Activated naive CD4-positive, alpha-beta T cell treated with Interleukin-2 at 50 U/mL for 16 hours (primary cell): ENCODE data around the gene FAIM2.
"Not testable (repeated sequence)": the region's sequence is repeated elsewhere in the genome, so short reads cannot be mapped to it uniquely, and the experiment has no call there.

ENCODE experiments used
- DNase-seq: peaks from one replicate; pipeline ENCODE4 v3.0.0-alpha.2; 2020

Gene FAIM2

DNA sequence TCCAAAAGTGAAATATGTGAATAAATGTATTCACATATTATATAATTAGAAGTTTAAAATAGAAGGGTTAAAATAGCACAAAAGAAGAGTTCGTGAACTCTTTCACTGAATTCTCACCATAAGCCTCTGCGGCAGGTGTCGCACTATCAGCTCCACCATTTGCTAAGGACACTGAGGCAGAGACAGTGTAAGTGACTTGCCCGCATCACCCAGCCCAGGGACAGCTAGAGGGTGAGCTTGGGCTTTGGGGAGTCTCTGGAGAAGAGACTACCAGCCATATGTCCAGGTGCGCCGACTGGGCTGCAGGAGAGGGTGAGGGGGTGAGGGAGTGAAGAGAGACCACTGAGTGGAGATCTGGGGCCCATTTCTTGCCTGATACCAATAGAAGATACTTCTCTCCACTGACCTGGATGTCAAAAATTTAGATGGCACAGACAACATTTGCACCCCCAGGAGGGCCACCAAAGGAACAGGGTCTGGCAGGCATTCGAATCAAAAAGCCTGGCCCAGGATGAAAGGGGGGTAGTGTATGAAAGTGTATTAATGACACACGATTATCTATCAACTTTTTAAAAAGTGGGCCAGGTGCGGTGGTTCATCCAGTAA lies 28.5 kb downstream of the FAIM2 start:
- DNase-seq: no peak

DNA sequence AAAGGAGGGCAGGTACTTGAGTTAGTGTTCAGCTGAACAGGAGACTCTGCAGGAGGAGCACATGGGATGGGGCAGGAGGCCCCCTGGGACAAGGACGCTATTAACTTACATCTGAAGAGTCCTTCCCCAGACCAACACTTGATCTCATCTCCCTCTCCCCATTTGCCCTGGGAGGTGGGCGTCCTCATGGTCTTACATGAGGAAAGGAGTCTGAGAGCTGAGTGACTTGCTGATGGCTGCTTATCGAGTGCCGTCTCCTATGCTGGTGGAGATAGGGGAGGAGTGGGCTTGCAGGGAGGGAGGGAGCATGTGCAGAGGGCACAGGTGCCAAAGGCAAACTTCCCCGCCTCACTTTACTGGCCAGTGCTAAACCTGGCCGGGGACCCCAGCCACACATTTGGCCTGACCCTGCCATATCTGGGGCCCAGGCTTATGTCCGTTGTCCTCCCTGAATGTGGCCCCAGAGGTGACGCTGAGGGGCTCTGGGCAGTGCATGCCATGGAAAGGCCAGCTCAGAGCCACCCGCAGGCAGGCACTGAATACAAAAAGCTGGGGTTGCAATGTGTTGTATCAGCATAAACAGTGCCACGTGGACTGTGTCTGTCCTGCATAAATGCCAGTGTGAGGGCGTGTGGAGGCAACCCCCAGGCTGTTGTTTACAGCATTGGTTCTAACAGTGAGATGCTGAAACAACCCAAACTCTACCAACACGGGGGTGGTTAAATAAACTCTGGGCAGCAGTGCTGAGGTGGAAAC lies 29.4 kb downstream of the FAIM2 start:
- DNase-seq: no peak

DNA sequence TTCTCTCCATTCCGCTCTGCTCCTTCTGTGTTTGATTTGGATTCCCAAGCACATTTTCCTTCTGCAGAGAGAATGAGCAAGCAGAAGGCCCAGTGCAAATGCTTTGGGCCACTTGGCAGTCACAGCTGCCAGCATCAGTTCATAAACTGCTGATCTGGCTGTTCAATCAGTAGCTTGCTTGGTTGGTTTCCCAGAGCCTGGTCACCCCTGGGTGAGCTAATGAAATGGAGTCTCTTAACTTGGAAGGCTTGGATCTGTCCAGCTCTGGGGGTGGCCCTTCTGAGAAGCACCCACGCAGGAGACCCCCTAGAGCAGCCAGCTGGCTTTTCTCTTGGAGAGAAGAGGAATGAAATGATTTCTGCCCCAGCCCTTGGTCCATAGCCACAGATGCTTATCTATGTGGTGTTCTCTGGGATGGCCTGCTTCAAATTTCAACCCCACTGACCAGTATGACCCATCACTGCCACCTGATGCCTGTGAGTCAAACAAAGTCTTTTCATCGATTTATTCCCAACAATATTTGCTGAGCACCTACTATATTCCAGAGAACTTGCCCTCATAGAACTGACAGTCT lies 30.3 kb downstream of the FAIM2 start:
- DNase-seq: no peak

DNA sequence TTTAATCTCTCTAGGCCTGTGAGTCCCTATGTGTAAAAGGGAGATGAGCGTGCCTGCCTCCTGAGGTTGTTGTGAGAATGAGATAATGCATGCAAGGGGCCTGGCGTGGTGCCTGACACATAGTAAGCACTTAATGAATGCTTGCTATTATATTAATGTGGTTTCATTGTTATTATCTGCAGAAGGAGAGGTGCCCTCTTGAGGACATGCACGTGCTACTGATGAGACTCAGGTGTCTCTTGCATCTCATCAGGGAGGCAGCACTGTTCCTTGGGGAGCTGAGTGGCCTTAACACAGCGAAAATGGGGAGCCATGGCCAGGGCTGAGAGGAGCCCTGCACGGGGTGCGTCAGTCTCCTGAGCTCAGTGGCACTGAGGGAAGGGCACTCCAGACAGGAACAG lies 30.9 kb downstream of the FAIM2 start:
- DNase-seq: no peak

DNA sequence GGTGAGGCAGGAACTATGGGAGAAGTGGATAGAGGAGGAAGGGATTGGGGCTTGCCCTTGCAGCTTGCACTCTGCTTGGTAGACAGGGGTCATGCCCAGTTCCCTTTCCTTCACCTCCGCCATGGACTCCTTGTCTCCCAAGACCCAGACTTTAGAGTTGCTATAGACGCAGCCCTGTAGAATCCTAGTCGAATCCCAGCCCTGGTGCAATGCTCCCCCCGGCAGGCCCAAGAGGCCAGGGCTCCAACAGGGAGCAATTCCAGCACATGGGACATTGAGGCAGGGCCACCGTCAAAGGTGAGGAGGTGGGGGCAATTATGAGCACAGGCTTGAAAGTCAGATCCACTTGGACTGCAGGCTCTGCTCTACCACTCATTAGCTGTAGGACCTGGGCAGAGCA lies 31.3 kb downstream of the FAIM2 start:
- DNase-seq: no peak

DNA sequence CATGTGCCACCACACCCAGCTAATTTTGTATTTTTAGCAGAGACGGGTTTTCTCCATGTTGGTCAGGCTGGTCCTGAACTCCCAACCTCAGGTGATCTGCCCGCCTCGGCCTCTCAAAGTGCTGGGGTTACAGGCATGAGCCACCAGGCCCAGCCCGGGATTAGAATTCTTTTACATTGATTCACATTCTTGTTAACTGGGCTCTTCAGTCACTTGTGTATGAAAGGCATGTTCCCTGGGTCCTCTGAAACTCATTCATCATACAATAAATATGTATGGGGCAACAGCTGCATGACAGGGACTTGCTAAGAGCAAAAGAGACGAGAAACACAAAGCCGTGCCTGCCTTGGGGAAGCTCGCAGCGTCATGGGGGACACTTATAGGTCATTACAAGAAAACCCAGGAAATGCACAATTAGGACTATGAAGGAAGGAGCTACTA lies 31.9 kb downstream of the FAIM2 start:
- not testable (repeated sequence) for DNase-seq

DNA sequence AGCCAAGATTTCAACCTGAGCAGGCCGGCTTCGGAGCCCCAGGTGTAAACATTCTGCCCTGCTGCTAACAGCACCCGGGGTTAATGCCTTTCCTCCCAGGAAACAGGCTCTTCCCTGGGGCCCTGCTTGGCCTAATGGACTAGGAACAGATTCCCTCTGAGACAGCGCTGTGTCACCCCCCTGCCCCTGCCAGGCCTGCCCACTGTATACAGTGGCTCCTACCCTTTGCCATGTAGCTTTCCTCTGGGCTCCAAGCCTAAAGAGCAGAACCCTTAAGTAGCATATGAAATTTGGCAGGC lies 32.5 kb downstream of the FAIM2 start:
- DNase-seq: no peak

DNA sequence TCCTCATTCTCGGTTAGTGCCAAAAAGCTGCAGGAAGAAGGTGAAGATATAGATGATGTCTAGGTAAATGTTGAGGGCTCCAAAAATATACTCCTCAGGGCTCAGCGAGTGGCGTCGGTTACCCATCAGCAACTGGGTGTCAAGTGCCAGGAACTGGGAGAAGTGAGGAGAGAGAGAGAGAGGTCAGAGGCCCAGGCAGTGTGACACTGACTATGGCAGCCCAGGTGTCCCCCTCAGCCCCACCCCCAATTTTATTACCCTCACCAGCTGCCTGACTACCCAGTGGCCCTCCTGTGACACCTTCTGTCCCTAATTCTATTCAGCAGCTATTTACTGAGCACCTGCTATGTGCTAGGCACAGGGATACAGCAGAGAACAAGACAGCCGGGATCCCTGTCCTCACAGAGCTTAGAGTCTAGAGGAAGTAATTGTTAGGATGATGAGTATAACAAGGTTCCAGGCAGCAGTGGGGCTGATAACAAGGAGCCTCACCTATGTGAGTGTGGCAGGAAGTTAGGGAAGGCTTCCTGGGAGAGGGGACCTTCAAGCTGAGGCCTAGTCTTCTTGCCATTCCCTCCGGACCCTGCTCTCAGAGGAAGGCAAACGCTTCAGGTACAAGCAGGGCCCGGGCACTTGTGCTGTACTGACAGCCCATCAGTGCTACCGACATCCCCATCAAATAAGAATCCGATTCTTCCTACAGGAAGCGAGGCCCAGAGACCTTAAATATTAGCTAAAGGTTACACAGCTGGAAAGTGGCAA lies 33.0 kb downstream of the FAIM2 start:
- DNase-seq: no peak

DNA sequence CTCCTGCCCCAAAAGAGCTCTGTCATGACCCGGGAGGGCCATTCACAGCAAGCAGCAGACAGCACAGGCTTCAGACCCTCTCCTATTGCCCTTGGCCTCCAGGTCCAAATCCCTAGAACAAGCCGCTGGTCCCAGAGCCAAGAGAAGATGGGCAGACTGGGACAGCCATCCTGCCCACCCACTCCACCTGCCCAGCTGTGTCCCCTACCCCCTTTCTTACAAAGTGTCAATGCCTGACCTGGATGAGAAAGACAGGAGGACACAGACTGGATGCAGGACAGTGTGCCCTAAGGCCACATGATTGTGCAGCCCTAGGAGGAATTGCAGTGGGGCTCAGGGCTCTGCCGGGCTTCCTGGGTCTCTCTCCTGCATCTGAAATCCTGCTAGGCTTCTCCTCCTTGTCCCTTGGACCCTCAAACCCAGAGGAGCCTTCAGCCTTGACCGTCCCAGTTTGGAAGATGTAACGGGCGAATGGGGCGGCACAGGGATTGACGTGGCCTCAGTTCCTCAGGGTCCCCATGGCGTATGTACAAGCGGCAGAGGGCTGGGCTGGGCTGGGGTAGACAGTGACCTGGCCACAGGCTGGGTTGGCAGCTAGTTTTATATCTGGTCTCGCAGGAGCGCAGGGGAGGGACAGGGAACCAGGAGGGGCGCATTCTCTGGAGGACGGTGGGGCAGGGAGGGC lies 33.7 kb downstream of the FAIM2 start:
- DNase-seq: no peak

DNA sequence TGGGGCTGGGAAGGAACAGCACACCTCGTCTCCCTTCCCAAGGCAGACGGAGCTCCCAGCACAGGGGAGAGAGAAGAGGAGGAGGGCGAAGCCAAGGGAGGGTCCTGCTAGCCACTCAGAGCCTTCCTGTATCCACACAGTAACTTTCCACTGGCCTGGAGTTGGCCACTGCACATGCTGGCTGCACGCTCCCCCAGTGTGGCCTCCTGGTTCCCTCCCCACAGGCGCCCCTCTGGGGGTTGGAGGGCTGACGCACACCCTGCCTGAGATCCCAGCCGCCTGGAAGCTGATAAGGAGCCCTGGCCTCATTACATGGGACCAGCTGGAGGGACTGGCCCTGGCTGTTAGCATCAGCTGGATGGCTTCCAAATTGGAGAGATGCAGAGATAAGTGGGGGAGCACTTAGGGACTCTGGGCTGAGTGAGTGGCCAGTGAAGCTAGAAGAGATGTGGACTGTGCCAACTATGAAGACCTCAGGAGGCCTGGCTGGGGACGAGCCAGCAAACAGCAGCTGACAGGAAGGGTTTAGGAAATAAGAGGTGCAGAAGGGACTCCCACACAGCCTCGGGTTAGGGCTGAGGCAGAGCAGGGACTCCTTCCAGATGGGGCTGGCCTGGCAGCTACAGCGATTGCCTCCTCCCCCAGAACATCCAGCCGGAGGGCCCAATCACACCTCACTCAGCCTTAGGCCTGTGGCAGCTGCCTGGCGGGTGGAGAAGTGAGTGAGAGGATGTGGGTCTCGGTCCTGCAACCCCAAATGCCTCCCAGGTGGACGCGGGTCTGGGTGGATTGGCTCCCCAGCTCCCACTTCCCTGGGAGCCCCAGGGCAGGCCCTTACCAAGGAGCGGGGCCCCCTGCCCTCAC lies 34.5 kb downstream of the FAIM2 start:
- DNase-seq: no peak

DNA sequence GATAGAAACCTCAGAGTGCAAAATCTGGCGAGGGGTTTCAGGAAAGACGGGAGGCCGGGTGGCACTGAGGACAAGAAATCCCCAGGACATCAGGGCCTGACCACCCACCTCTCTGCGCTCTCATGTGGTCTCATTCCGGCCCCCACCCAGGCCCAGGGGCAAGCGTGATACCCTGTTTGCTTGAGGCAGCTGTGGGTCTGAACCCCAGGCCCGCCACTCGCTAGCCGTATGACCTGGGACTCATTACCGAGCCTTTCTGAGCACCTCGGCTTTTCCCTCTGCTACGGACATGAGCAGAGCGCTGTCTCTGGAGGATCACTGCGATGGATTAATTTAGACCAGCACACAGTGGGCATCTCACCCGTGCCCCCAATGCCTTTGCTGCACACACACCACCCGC lies 35.3 kb downstream of the FAIM2 start:
- DNase-seq: no peak

DNA sequence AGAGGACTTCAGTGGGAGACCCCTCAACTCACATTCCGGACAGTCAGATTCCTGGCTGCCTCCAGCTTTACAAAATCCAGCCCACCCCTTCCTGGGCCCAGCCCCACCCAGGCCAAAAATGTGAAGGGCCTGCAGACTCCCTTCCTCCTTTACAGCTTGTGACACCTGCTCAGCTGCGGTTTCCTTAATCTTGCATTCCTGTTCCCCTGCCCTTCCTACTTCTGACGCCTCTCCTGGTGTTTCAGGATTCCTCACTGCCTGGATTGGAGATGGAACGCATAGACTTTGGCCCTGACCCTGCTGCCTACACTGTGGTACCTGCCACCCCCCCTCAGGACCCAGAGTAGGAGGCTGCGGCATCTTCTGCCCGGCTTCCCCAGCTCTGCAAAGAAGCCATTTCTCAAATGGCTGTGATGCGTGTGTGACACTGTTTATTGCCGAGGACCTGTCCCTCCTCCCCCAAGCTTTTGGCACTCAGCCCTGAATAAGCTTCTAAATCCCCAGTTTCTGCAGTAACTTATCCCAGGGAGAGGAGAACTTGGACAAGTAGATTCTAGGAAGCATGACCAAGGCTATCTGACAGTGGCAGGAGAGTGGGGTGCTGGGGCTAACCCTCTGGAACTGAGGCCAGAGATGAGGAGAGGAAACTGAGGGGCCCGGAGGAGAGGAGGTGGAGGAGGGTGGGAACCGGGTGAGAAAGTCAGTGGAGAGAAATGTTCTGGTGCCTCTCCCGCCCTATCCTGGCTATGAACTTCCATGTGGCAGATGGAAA lies 35.9 kb downstream of the FAIM2 start:
- DNase-seq: no peak

DNA sequence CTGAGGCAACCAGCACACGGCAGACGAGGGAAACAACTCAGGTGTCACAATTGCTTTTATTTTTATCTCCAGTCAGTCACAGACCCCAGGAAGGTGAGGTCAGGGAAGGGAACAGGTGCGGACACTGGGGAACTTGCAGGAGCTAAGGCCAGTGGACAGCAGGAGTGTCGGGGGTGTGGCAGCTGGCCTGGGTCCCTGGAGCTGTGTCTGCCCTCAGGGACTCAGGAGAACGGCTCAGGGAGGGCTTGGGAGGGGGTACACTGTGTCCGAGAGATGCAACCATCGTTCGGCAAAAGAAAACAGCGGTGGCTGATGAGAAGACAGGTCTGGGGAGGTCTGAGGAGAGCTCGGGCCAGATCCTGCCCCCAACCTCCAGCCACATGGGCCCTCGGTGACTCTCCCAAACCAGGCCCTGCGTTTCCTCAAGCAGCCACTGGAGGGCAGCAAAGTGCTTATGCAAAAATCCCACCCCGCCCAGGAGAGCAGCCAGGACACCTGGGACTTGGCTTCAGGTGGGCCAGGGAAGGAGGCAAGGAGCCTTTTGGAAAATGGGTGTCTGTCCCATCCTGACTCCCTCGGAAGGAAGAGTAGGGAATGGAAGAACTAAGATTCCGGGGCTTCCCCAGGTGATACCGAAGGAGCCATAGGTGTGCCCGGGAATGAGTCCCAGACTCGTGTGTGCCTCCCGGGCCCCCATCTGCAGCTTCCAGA lies 36.7 kb downstream of the FAIM2 start:
- peak; percentile 79 for DNase-seq

DNA sequence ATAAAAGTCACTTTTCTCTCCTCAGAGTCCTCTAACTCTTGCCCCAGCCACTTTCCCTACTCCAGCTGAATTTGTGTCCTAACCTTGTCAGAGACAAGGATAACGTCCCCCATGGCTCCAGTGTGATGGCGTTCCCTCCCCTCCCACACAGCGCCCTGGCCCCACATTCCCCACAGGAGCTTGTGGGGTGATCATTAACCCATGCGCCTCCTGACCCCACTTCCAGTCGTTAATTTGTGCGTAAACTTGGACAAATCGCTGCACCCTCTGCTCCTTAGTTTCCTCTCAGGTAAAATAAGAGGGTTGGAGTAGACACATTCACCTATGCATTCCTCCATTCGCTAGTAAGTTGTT lies 37.9 kb downstream of the FAIM2 start:
- DNase-seq: no peak

DNA sequence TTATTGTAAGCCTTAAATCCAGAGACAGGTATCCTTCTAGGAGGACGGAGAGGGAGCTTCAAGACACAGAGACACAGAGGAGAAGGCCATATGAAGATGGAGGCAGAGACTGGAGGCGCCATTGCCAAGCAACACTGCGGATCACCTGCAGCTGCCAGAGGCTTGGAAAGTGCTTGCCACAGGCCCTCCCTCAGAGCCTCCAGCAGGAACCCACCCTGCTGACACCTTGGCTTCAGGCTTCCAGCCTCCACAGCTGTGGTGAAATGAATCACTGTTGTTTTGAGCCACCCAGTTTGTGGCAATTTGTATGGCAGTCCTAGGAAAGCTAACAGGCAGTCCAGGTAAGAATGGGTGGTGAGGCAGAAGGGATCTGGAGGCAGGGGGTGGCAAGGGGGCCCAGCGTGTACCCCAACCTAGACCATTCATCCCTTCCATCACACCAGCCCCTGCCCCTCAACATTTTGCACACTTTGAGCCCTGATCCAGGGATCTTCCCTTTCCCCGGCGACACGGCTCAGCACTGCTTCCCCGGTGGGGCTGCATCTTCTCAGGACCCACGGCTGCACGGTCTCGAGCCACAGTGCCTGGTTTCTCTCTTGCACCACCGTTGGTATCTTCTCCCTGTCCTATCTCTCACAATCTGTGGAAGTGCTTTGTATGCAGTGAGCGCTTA lies 38.5 kb downstream of the FAIM2 start:
- DNase-seq: no peak

DNA sequence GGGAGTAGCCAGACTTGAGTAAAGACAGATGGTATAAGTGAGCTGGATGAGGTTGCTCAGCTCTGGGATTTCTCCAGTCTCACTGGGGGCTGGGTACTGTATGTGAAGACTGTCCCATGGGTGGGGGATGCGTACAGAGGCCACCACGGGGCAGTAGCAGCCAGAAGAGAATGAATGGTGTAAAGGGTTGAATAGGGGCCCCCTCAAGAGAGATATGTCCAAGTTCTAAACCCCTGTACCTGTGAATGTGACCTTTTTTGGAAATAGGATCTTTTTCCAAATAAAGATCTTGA lies 39.0 kb downstream of the FAIM2 start:
- no peak for DNase-seq

DNA sequence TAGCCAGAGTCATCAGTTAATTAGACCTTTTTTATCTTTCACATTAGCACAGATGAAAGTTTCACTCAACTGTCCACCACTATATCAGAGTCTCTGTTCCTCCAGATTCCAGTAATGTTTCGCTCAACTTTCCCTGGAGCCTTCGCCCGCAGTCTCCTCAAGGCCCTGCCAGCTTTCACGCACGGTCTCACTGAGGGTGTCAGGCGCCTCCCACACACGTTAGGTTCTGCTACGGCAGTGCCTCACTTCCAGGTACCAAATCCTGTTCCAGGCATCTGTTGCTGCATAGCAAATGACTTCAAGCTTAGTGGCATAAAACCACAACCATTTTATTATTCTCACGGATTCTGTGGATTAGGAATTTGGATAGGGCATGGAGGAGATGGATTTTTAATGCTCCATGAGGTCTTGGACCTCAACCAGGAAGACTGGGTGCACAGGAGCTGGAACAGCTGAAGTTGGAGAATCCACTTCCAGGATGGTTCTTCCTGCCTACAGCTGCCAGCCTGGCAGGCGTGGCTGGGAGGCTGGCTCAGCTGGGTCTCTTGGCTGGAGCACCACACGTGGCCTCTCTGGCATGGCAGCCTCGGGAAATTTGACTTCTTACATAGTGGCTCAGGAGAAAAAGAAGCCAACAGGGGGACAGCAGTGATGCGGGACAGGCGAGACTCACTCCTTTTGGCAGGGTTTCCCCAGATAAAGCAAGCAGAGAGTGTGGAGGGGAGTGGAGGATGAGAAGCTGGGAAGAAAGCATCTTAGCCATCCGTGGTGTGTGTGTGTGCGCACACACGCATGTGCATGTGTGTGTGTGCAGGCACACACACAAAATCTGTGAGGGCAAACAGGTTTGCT lies 39.5 kb downstream of the FAIM2 start:
- DNase-seq: no peak

DNA sequence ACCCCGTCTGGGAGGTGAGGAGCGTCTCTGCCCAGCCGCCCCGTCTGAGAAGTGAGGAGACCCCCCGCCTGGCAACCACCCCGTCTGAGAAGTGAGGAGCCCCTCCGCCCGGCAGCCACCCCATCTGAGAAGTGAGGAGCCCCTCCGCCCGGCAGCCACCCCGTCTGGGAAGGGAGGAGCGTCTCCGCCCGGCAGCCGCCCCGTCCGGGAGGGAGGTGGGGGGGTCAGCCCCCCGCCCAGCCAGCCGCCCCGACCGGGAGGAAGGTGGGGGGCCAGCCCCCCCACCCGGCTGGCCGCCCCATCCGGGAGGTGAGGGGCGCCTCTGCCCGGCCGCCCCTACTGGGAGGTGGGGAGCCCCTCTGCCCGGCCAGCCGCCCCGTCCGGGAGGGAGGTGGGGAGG lies 42.8 kb downstream of the FAIM2 start:
- not testable (repeated sequence) for DNase-seq

DNA sequence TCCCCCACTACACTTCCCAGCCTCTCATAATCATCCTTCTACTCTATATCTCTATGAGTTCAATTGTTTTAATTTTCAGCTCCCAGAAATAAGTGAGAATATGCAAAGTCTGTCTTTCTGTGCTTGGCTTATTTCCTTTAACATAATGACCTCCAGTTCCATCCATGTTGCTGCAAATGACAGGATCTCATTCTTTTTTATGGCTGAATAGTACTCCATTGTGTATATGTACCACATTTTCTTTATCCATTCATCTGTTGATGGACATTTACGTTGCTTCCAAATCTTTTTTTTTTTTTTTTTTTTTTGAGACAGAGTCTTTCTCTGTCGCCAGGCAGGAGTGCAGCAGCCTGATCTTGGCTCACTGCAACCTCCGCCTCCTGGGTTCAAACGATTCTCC lies 47.8 kb downstream of the FAIM2 start:
- not testable (repeated sequence) for DNase-seq

DNA sequence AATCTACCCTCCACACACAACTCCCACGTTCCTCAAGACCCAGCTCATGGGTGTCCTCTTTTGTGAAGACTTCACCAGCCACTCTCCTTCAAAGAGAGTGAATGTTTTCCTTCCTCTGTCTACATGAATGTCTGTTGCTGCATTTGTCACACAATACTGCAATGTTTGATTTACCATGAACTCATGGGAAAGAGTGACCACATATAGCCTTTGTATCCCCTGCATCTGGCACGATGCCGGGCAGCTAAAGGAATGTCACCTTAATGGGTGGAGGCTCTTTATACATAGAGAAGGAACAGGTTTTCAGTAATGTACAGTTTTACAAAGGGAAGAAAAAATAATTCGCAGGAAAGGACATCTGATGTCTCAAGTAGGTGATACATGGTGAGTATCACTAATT lies 48.7 kb downstream of the FAIM2 start:
- no peak for DNase-seq
